HCT116 (cell line): ENCODE data around the gene SRCIN1. TPM values are rescaled to one million over a fixed set of nuclear protein-coding genes. Genes with fewer than 3 reads are reported as not detected.

Experiments
- ATAC-seq: fragments of 200-7000 bp; cut with Tn5 transposase; 2 replicates; pipeline ENCODE4 v1.9.1; 2020; ENCODE audit warnings: mild to moderate bottlenecking, moderate library complexity
- BruUV-seq: library from RNA; stranded (reverse); fragments of 400-500 nt; replicated peaks from 2 replicates; lab custom pipeline; 2021; lab: Mats Ljungman, UMichigan
- CTCF ChIA-PET: fragments of 300-600 bp; sonication (Branson Sonifier 250); formaldehyde crosslinking; loops from one replicate; lab custom pipeline; 2021; ENCODE audit warnings: antibody characterized with exemption; lab: Charles Lee
- POLR2A ChIA-PET: fragments of 300-600, 350-600 bp; sonication (Branson Sonifier 250); formaldehyde crosslinking; loops from one replicate; lab custom pipeline; 2021; ENCODE audit warnings: antibody characterized with exemption; lab: Charles Lee
- RAD21 ChIA-PET, 2 experiments: fragments of 300-600 bp; sonication (Branson Sonifier 250); formaldehyde crosslinking; loops; one replicate each; lab custom pipeline; 2023; ENCODE audit warnings: low total read pairs in 2 of 2; ENCODE audit not compliant: uncharacterized antibody in 2 of 2, unreplicated experiment in 2 of 2, low non-redundant PET in 1 of 2; lab: Charles Lee
- DNase-seq: peaks from one replicate; pipeline ENCODE4 v3.0.0-alpha.2; 2010; ENCODE audit warnings: low read depth, low spot score
- H2AFZ ChIP-seq: fragments of 200-600 bp; shearing (Covaris generic), sonication (generic); 2 replicates; pipeline ENCODE4 v1.6.1; 2017; ENCODE audit warnings: low read depth, mixed run types, mixed read lengths, antibody characterized with exemption, low read length; ENCODE audit not compliant: poor library complexity, severe bottlenecking
- H3K27ac ChIP-seq: 2 replicates; pipeline ENCODE4 v1.5.1; 2012; ENCODE audit warnings: low read depth, low read length
- H3K27me3 ChIP-seq: fragments of 200-600 bp; sonication (generic); 2 replicates; pipeline ENCODE4 v1.6.1; 2016; ENCODE audit warnings: mixed run types, low read length, mixed read lengths; ENCODE audit not compliant: insufficient read depth
- H3K36me3 ChIP-seq, 2 experiments: fragments of 200-500 bp in 1 of 2; fragments of 200-600 bp in 1 of 2; sonication (Bioruptor generic) in 1 of 2; sonication (generic) in 1 of 2; 2 replicates each; pipeline versions ENCODE4 v1.5.1 to v1.6.1; 2014 to 2016; ENCODE audit warnings: low read length in 2 of 2, inconsistent platforms in 1 of 2, mixed read lengths in 1 of 2, mixed run types in 1 of 2; ENCODE audit not compliant: insufficient read depth in 2 of 2, control insufficient read depth in 1 of 2
- H3K4me1 ChIP-seq, 2 experiments: fragments of 200-600 bp in 1 of 2; sonication (generic) in 1 of 2; 2 replicates each; pipeline versions ENCODE4 v1.5.1 to v1.6.1; 2012 to 2017; ENCODE audit warnings: low read length in 2 of 2, inconsistent platforms in 1 of 2, mild to moderate bottlenecking in 1 of 2, mixed read lengths in 1 of 2, mixed run types in 1 of 2, moderate library complexity in 1 of 2; ENCODE audit not compliant: insufficient read depth in 2 of 2, control insufficient read depth in 1 of 2
- H3K4me2 ChIP-seq: fragments of 200-600 bp; sonication (generic); 2 replicates; pipeline ENCODE4 v1.6.1; 2017; ENCODE audit warnings: mixed run types, low read length, mixed read lengths
- H3K4me3 ChIP-seq, 2 experiments: fragments of 200-600 bp in 1 of 2; sonication (generic) in 1 of 2; replicated peaks in 1 of 2; 2 replicates each; pipeline ENCODE4 v1.5.1; 2011 to 2016; ENCODE audit warnings: low read length in 2 of 2, control low read depth in 1 of 2, low read depth in 1 of 2, mild to moderate bottlenecking in 1 of 2, mixed read lengths in 1 of 2, mixed run types in 1 of 2
- H3K79me2 ChIP-seq: fragments of 200-600 bp; sonication (generic); 2 replicates; pipeline ENCODE4 v1.6.1; 2017; ENCODE audit warnings: mild to moderate bottlenecking, mixed run types, low read length, moderate library complexity, mixed read lengths; ENCODE audit not compliant: insufficient read depth
- H3K9ac ChIP-seq: fragments of 200-600 bp; sonication (generic); 2 replicates; pipeline ENCODE4 v1.6.1; 2016; ENCODE audit warnings: low read length, mixed read lengths
- H3K9me2 ChIP-seq: fragments of 200-600 bp; sonication (generic), shearing (Covaris generic); 2 replicates; pipeline ENCODE4 v1.6.1; 2017; ENCODE audit warnings: mixed run types, mild to moderate bottlenecking, moderate library complexity; ENCODE audit not compliant: insufficient read depth
- H3K9me3 ChIP-seq, 2 experiments: fragments of 200-500 bp in 1 of 2; fragments of 200-600 bp in 1 of 2; sonication (Bioruptor generic) in 1 of 2; sonication (generic) in 1 of 2; 2 replicates each; pipeline ENCODE4 v1.6.1; 2014 to 2017; ENCODE audit warnings: low read length in 2 of 2, mixed read lengths in 2 of 2, inconsistent platforms in 1 of 2, low read depth in 1 of 2, mild to moderate bottlenecking in 1 of 2, mixed run types in 1 of 2, moderate library complexity in 1 of 2; ENCODE audit not compliant: control insufficient read depth in 1 of 2, insufficient read depth in 1 of 2
- H4K20me1 ChIP-seq: fragments of 200-600 bp; sonication (generic), shearing (Covaris generic); 2 replicates; pipeline ENCODE4 v1.6.1; 2017; ENCODE audit warnings: mixed run types, mild to moderate bottlenecking, moderate library complexity; ENCODE audit not compliant: insufficient read depth
- CEBPB ChIP-seq: IDR thresholded peaks from 2 replicates; pipeline ENCODE4 v1.6.1; 2012; ENCODE audit warnings: low read depth
- EGR1 ChIP-seq: IDR thresholded peaks from 2 replicates; pipeline ENCODE4 v1.6.1; 2012; ENCODE audit warnings: low read depth
- EZH2 ChIP-seq: fragments of 200-600 bp; sonication (generic); IDR thresholded peaks from 2 replicates; pipeline ENCODE4 v1.6.1; 2017; ENCODE audit warnings: antibody characterized with exemption, mixed run types
- FOSL1 ChIP-seq: IDR thresholded peaks from 2 replicates; pipeline ENCODE4 v1.6.1; 2012; ENCODE audit warnings: low read depth
- POLR2A ChIP-seq: IDR thresholded peaks from 2 replicates; pipeline ENCODE4 v1.7.0; 2011; ENCODE audit warnings: borderline replicate concordance; ENCODE audit not compliant: insufficient read depth, insufficient read length; ENCODE audit errors: extremely low read depth
- RAD21 ChIP-seq: IDR thresholded peaks from 2 replicates; pipeline ENCODE4 v1.6.1; 2012; ENCODE audit warnings: low read depth, mild to moderate bottlenecking
- SIN3A ChIP-seq: IDR thresholded peaks from 2 replicates; pipeline ENCODE4 v1.6.1; 2012; ENCODE audit warnings: low read depth
- SP1 ChIP-seq: IDR thresholded peaks from 2 replicates; pipeline ENCODE4 v1.6.1; 2012; ENCODE audit warnings: low read depth
- SRF ChIP-seq: IDR thresholded peaks from 2 replicates; pipeline ENCODE4 v1.6.1; 2012; ENCODE audit warnings: low read depth
- YY1 ChIP-seq: IDR thresholded peaks from 2 replicates; pipeline ENCODE4 v1.6.1; 2011; ENCODE audit warnings: low read length, low read depth, moderate library complexity, mild to moderate bottlenecking; ENCODE audit not compliant: insufficient replicate concordance; ENCODE audit errors: extremely low read depth
- ZFX ChIP-seq: fragments of 450-650 bp; IDR thresholded peaks from 2 replicates; pipeline ENCODE4 v1.6.1; 2017
- ZNF274 ChIP-seq: fragments of 200-500 bp; sonication (Bioruptor generic); IDR thresholded peaks from 2 replicates; pipeline ENCODE4 v1.6.1; 2014; ENCODE audit warnings: mild to moderate bottlenecking, low read depth, low read length, inconsistent platforms
- intact Hi-C: fragments of 100-400 bp; cut with micrococcal nuclease; formaldehyde crosslinking; loops from 2 replicates; pipeline ENCODE4 v1.10.0; 2022
- total RNA-seq: library from RNA; stranded (reverse); gene quantifications from one replicate; pipeline ENCODE4 v1.2.1, GENCODE V29; 2021; ENCODE audit not compliant: unreplicated experiment
- TF ChIP-seq, protein P1 (sequence below): IDR thresholded peaks from 2 replicates; pipeline ENCODE4 v1.6.1; 2012
- TF ChIP-seq, protein P2 (sequence below): IDR thresholded peaks from 2 replicates; pipeline ENCODE4 v1.6.1; 2012
- TF ChIP-seq, protein P3 (sequence below), 3 experiments: fragments of 200-600 bp in 1 of 3; sonication (generic) in 1 of 3; IDR thresholded peaks in 2 of 3; conservative IDR thresholded peaks in 1 of 3; 2 replicates each; pipeline ENCODE4 v1.5.1; 2012 to 2017; ENCODE audit warnings: low read depth in 2 of 3, low read length in 2 of 3, antibody characterized with exemption in 1 of 3, borderline replicate concordance in 1 of 3, control low read depth in 1 of 3, mild to moderate bottlenecking in 1 of 3, mixed read lengths in 1 of 3, mixed run types in 1 of 3, moderate library complexity in 1 of 3; ENCODE audit not compliant: insufficient read depth in 1 of 3
- TF ChIP-seq, protein P4 (sequence below): IDR thresholded peaks from 2 replicates; pipeline ENCODE4 v1.6.1; 2012; ENCODE audit warnings: low read depth

Gene SRCIN1
- total RNA-seq, 1 experiment from 2014 or later = 10.5 TPM

DNA sequence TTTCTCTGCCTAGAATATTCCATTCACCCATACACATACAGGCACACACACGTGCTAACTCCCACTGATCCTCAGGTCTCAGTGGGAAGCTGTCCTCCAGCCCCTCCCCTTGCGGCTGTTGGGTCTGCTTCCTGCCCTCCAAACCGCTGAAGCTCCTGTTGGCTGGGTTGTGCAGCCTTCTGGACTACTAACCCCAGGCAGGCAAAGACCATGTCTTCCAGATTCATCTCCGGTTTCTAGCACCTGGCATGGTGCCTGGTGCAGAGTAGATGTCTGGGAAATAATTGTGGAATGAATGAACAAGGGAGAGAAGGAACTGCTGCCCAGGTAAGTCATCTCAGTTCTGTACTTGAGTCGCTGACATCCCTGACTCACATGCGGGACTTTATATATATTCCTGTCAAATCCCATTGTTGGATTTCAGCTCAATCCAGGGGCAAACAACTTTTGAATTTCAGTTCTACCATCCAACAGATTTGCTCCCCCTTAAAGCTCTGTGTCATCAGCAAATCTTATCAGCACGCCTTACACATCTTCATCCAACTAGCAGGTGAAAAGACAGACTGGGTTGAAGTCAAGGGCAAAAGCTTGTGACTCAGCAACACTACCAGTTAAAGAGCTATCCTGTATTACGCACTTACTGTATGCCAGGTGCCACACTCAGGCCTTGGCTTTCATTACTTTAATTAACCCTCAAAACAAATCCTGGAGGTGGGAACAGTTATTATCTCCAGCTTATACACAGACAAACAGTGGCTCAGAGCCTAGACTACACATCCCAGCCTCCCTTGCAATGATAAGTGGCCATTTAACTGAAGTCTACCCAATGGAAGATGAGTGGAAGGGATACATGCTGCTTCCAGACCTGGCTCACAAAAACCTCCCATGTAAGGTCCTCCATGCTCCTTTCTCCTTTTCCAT lies 51.1 kb downstream of the SRCIN1 start:
- Histone ChIP-seq H3K9me3 (no peaks in the 10 kb centered on the region), H2AFZ (no peak overlapping the region), H3K27ac (no peak overlapping the region), H3K4me2 (no peak overlapping the region), H3K9ac (no peak overlapping the region), H3K9me2 (no peaks in the 10 kb centered on the region), H3K27me3 (no peaks in the 10 kb centered on the region), H4K20me1 (no peaks in the 10 kb centered on the region), H3K4me1 (peaks cover 16 to 41% of the 10 kb centered on the region in 2 experiments), H3K4me3 (no peak overlapping the region), H3K36me3 (no peaks in the 10 kb centered on the region), H3K79me2 (no peaks in the 10 kb centered on the region)
- POLR2A ChIA-PET = no interaction called here
- no peak for TF ChIP-seq RAD21
- no peak for TF ChIP-seq SRF
- TF ChIP-seq, protein P1, sequence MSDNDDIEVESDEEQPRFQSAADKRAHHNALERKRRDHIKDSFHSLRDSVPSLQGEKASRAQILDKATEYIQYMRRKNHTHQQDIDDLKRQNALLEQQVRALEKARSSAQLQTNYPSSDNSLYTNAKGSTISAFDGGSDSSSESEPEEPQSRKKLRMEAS = no peak
- TF ChIP-seq, protein P2, sequence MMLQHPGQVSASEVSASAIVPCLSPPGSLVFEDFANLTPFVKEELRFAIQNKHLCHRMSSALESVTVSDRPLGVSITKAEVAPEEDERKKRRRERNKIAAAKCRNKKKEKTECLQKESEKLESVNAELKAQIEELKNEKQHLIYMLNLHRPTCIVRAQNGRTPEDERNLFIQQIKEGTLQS = no peak
- TF ChIP-seq SP1 = no peak
- no peak for TF ChIP-seq POLR2A
- TF ChIP-seq, protein P3, sequence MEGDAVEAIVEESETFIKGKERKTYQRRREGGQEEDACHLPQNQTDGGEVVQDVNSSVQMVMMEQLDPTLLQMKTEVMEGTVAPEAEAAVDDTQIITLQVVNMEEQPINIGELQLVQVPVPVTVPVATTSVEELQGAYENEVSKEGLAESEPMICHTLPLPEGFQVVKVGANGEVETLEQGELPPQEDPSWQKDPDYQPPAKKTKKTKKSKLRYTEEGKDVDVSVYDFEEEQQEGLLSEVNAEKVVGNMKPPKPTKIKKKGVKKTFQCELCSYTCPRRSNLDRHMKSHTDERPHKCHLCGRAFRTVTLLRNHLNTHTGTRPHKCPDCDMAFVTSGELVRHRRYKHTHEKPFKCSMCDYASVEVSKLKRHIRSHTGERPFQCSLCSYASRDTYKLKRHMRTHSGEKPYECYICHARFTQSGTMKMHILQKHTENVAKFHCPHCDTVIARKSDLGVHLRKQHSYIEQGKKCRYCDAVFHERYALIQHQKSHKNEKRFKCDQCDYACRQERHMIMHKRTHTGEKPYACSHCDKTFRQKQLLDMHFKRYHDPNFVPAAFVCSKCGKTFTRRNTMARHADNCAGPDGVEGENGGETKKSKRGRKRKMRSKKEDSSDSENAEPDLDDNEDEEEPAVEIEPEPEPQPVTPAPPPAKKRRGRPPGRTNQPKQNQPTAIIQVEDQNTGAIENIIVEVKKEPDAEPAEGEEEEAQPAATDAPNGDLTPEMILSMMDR (IDR thresholded peaks at IDR 0.05 in 2 of 3, conservative IDR thresholded peaks at IDR 0.05 in 1 of 3; ENCODE audit: borderline replicate concordance in 1 of 3, insufficient read depth in 1 of 3, low read depth in 2 of 3, low read length in 2 of 3) = no peak
- no peak for TF ChIP-seq FOSL1
- no peak for TF ChIP-seq EGR1
- TF ChIP-seq SIN3A = no peak
- TF ChIP-seq YY1 = no peak
- TF ChIP-seq, protein P4, sequence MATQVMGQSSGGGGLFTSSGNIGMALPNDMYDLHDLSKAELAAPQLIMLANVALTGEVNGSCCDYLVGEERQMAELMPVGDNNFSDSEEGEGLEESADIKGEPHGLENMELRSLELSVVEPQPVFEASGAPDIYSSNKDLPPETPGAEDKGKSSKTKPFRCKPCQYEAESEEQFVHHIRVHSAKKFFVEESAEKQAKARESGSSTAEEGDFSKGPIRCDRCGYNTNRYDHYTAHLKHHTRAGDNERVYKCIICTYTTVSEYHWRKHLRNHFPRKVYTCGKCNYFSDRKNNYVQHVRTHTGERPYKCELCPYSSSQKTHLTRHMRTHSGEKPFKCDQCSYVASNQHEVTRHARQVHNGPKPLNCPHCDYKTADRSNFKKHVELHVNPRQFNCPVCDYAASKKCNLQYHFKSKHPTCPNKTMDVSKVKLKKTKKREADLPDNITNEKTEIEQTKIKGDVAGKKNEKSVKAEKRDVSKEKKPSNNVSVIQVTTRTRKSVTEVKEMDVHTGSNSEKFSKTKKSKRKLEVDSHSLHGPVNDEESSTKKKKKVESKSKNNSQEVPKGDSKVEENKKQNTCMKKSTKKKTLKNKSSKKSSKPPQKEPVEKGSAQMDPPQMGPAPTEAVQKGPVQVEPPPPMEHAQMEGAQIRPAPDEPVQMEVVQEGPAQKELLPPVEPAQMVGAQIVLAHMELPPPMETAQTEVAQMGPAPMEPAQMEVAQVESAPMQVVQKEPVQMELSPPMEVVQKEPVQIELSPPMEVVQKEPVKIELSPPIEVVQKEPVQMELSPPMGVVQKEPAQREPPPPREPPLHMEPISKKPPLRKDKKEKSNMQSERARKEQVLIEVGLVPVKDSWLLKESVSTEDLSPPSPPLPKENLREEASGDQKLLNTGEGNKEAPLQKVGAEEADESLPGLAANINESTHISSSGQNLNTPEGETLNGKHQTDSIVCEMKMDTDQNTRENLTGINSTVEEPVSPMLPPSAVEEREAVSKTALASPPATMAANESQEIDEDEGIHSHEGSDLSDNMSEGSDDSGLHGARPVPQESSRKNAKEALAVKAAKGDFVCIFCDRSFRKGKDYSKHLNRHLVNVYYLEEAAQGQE = no peak
- no peak for TF ChIP-seq CEBPB
- no peak for TF ChIP-seq ZFX
- no peak for TF ChIP-seq EZH2
- no peak for TF ChIP-seq ZNF274
- RAD21 ChIA-PET = no interaction called here
- CTCF ChIA-PET = interaction anchor here (1.0 to 1.6 kb wide), 2 partner anchors 18 to 108 kb away, joined by 6 read pairs; no protein-coding TSS in a partner anchor
- BruUV-seq = no TSS peak
- intact Hi-C loops = no loop called here
- ATAC-seq (no peak), DNase-seq (no peak)
